Heart left ventricle (tissue), 13 donors: ENCODE data around the gene DSTN.

ENCODE experiments used
- CTCF ChIP-seq, 12 donors: fragments of 200-600 bp; sonication (generic) in 4 of 12; IDR thresholded peaks; one replicate each; pipeline versions ENCODE4 v1.5.0 to v1.8.0; 2018 to 2022; ENCODE audit warnings: antibody characterized with exemption in 12 of 12, mild to moderate bottlenecking in 5 of 12
- POLR2A ChIP-seq, 2 donors: fragments of 450-650 bp; IDR thresholded peaks; one replicate each; pipeline ENCODE4 v1.6.1; 2017; ENCODE audit warnings: antibody characterized with exemption in 2 of 2, mild to moderate bottlenecking in 2 of 2, moderate library complexity in 2 of 2
- donor health status: ischemic (EF 13 %, LVEDD 7.1; RV severe dilation, severe dysfunction).
- donor health status: DM: no; HTN: yes; CAD: no.
- donor health status: DM: no; HTN: no; CAD: no.
- donor health status: ischemic (EF 25% LVEDD 6.9; RV normal size, moderate dysfunction).
- donor health status: ischemic (EF 25% LVEDD 5.7; RV mildly dilated, moderate dysfunction).
- donor health status: ischemic (EF 35%, LVEDD 5.7; RV mildly dilated, moderate dysfunction).
- donor health status: nonischemic (EF 11% LVEDD 7.7; RV severe dilation, severe dysfunction).
- donor health status: DM: yes; HTN: yes; CAD: no.
- donor health status: PGD.
- donor health status: ischemic (EF 29% LVEDD 5.4; RV normal size, mild dysfunction).
- donor health status: nonischemic (EF 23%, LVEDD 6.1; RV moderate dilation, normal function).

- TF ChIP-seq CTCF (IDR thresholded peaks at IDR 0.05) (no peak), POLR2A (IDR thresholded peaks at IDR 0.05) (no peak)
Observed at GRCh38 chr20:17587824-17588223, 17.9 kb downstream of the DSTN start.
